ENCODE results near the gene ZNF555. TPM values are rescaled to one million over a fixed set of nuclear protein-coding genes. Genes with fewer than 3 reads are reported as not detected.

Gene ZNF555
- 7.2 and 8.8 TPM in 2 replicates for total RNA-seq

DNA sequence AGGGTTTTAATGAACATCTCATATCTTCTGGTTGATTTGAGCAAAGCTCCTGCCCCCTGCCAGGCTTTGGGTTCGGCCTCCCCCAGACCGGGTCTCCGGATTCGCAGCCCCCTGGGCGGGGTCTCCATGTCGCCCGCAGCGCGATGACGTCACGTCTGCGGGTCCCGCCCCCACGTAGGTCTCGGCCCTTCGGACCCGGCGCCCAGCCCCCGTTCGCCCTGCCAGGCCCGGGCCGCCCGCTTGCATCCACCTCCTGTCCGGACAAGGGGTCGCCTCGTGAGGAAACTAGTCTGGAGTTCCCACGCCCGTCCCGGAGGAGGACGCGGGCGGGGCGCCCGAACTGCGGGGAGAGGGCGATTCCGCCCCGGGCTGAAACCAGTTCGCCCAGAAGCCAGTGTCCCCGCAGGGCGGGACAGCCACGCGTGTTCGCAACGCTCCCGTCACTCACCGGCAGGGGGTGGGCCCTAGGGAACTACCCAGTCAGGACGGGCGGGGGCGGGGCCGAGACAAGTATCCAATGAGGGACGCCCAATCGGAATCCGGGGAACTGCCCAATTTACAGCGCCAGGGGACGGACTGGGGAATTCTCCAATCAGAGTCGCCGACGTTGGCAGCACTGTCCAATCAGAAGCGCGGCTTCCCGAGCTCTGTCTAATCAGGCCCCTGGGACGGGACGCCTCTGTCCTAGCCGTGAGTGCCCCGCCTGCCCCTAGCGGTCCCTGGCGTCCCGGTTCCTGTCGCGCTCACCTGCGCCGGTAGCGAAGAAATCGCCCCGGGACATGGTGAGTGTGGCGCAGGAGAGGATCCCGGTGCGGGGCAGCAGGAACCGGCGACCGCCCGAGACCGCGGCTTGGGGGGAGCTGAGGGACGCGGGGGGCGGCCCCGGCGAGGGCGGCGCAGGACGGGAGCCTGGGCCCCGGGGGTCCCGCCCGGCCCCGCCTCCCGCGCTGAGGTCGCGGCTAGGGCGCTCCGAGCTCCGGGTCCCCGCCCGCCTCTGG, at the start of gene ZNF555:
TSS of gene ZNF555 (plus strand) at position 682 of the 998 bp plus-strand sequence. CDS start at position 780, 98 bp downstream.

GRCh38 chr19:2819540-2820111, 21.6 kb upstream of the ZNF555 start, which contains the start of gene ZNF554:
TSS of gene ZNF554 (plus strand) at chr19:2819868. CDS start at chr19:2820072, 204 bp downstream.

DNA sequence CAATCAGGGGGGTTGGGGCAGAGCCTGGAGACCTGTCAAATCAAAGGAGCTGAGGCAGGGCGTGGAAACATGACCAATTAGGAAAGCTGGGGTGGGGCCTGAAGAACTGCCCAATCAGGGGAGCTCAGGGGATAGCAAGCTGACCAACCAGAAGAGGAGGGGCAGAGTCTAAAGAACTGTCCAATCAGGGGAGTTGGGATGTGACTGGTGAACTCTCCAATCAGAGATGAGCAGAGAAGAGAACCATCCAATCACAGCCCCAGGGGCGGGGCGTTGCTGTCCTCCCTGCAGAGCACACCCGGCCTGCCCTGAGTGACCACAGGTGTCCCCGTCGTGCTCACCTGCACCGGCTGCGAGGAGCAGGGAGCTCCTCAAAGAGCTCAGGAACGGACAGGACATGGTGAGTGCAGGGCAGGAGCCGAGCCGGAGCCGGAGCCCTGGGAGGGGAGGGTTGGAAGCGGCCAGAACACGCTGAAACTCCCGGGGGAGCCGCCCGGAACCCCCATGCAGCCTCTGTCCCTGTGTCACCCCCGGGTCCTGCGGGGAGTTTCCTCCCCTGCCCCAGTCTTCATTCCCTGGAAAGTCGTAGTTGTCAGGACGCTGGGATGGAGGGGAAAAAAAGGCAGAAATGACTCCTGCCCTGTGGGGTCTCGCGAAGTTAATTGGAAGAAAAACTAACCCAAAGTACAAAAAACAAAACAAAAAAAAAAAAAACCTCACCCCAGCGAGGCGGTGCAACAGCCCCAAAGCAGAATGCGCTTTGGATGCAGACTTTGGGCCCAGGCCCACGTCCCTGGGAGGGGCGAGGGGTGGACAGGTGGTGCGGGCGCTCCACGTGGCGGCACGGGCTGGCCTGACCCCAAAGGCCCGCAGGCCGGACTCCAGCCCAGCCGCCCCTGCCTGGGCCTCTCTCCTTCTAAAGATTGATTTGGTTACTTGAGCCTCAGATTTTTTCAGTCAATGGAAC, 26.0 kb downstream of the ZNF555 start, which contains the start of gene ZNF556:
TSS of gene ZNF556 (plus strand) at position 311 of the 967 bp plus-strand sequence. CDS start at position 398, 87 bp downstream.

GRCh38 chr19:2900296-2901252, 59.3 kb downstream of the ZNF555 start, which contains the start of gene ZNF57:
TSS of gene ZNF57 (plus strand) at chr19:2900928. CDS start at chr19:2901046, 118 bp downstream.

Other genes starting within 250 kb of the ZNF555 start
- under 0.01 and 0.14 TPM in 2 replicates for gene GNG7, start 138.8 kb upstream of the ZNF555 start, total RNA-seq
- gene DIRAS1, start 120.1 kb upstream of the ZNF555 start, total RNA-seq: 0.34 and 0.71 TPM in 2 replicates
- gene SLC39A3, start 101.5 kb upstream of the ZNF555 start, total RNA-seq: 29.7 and 40.6 TPM in 2 replicates
- 30.1 and 41.6 TPM in 2 replicates for gene SGTA, start 58.2 kb upstream of the ZNF555 start, total RNA-seq
- 37.6 and 85.9 TPM in 2 replicates for gene THOP1, start 56.0 kb upstream of the ZNF555 start, total RNA-seq
- 4.1 and 6.6 TPM in 2 replicates for gene ZNF554, start 21.6 kb upstream of the ZNF555 start, total RNA-seq
- gene ZNF556, start 25.9 kb downstream of the ZNF555 start, total RNA-seq: 0.34 and 0.71 TPM in 2 replicates
- 15.4 and 16.1 TPM in 2 replicates for gene ZNF57, start 59.5 kb downstream of the ZNF555 start, total RNA-seq
- 10.3 and 12.3 TPM in 2 replicates for gene ZNF77, start 103.5 kb downstream of the ZNF555 start, total RNA-seq
- gene TLE6, start 136.1 kb downstream of the ZNF555 start, total RNA-seq: 0.28 TPM in 1 of 2 replicates, not detected in the other
- gene TLE2, start 187.8 kb downstream of the ZNF555 start, total RNA-seq: 0.34 and 3.9 TPM in 2 replicates
- 85.4 and 251 TPM in 2 replicates for gene TLE5, start 221.0 kb downstream of the ZNF555 start, total RNA-seq

Data from nasal cavity respiratory epithelium epithelial cell of viscerocranial mucosa (primary cell).